Activated naive CD8-positive, alpha-beta T cell treated with anti-CD3 and anti-CD28 coated beads, Interleukin-2, amount 50 U/mL, for 24 hours (primary cell): ENCODE measurements around the gene C11orf58.
A peak's percentile ranks its signal among the peaks of the same experiment; 100 is the strongest.

Experiments used
- ATAC-seq: fragments of 150-1000 bp; cut with Tn5 transposase; one replicate; pipeline ENCODE4 v1.10.0; 2021
- DNase-seq: peaks from one replicate; pipeline ENCODE4 v3.0.0; 2021
- H3K27ac Mint-ChIP-seq: one replicate; pipeline ENCODE4 v1.8.0; 2021; ENCODE audit warnings: mild to moderate bottlenecking, mixed read lengths
- H3K27me3 Mint-ChIP-seq: one replicate; pipeline ENCODE4 v1.8.0; 2021; ENCODE audit warnings: mixed read lengths
- H3K36me3 Mint-ChIP-seq: one replicate; pipeline ENCODE4 v1.8.0; 2021; ENCODE audit warnings: low read depth, mixed read lengths
- H3K4me1 Mint-ChIP-seq: one replicate; pipeline ENCODE4 v1.8.0; 2021; ENCODE audit warnings: mixed read lengths
- H3K4me3 Mint-ChIP-seq: one replicate; pipeline ENCODE4 v1.8.0; 2021; ENCODE audit warnings: mild to moderate bottlenecking, moderate library complexity, mixed read lengths
- H3K9me3 Mint-ChIP-seq: one replicate; pipeline ENCODE4 v1.8.0; 2021; ENCODE audit warnings: mixed read lengths

The C11orf58 gene

GRCh38 chr11:16738193-16738946 lies at the start of gene C11orf58:
TSS of gene C11orf58 (plus strand) at chr11:16738647. CDS start at chr11:16738779, 132 bp downstream.
- ATAC-seq (peak; percentile 98), DNase-seq (peak; percentile 90)
- Mint-ChIP-seq H3K4me1 (peaks cover 22% of the 10 kb centered on the region), H3K36me3 (peaks cover 17% of the 10 kb centered on the region), H3K9me3 (no peaks in the 10 kb centered on the region), H3K4me3 (no peak within 1 kb of the TSS), H3K27me3 (peaks cover 1% of the 10 kb centered on the region), H3K27ac (no peak within 1 kb of the TSS)

- ATAC-seq (no peak), DNase-seq (no peak)
- Mint-ChIP-seq H3K27ac (no peak overlapping the region), H3K4me3 (no peak overlapping the region), H3K4me1 (no peaks in the 10 kb centered on the region), H3K9me3 (no peaks in the 10 kb centered on the region), H3K36me3 (no peaks in the 10 kb centered on the region), H3K27me3 (peaks cover 4% of the 10 kb centered on the region)
Observed at GRCh38 chr11:16690086-16690485, 48.4 kb upstream of the C11orf58 start.

- no peaks in the 10 kb centered on the region for H3K36me3 Mint-ChIP-seq
Observed at GRCh38 chr11:16703795-16704194, 34.7 kb upstream of the C11orf58 start.

GRCh38 chr11:16713594-16713993 lies 24.9 kb upstream of the C11orf58 start:
- no peak overlapping the region for H3K27ac Mint-ChIP-seq
- no peak for ATAC-seq

More at GRCh38 chr11:16703795-16704194, 34.7 kb upstream of the C11orf58 start:
- DNase-seq (no peak), ATAC-seq (no peak)
- no peak overlapping the region for H3K27ac Mint-ChIP-seq
- no peak overlapping the region for H3K4me3 Mint-ChIP-seq
- no peaks in the 10 kb centered on the region for H3K9me3 Mint-ChIP-seq
- H3K4me1 Mint-ChIP-seq, result no peaks in the 10 kb centered on the region
- H3K27me3 Mint-ChIP-seq, result peaks cover 3% of the 10 kb centered on the region

GRCh38 chr11:16722581-16723344 lies 15.7 kb upstream of the C11orf58 start:
- Mint-ChIP-seq H3K27me3 (peaks cover 3% of the 10 kb centered on the region), H3K36me3 (no peaks in the 10 kb centered on the region), H3K9me3 (peaks cover 7% of the 10 kb centered on the region), H3K27ac (no peak overlapping the region), H3K4me3 (no peak overlapping the region), H3K4me1 (no peaks in the 10 kb centered on the region)
- ATAC-seq (no peak), DNase-seq (no peak)

More at GRCh38 chr11:16713594-16713993, 24.9 kb upstream of the C11orf58 start:
- H3K36me3 Mint-ChIP-seq, result no peaks in the 10 kb centered on the region
- H3K4me3 Mint-ChIP-seq, result no peak overlapping the region
- DNase-seq, result no peak
- peaks cover 11% of the 10 kb centered on the region for H3K27me3 Mint-ChIP-seq
- H3K4me1 Mint-ChIP-seq, result no peaks in the 10 kb centered on the region
- no peaks in the 10 kb centered on the region for H3K9me3 Mint-ChIP-seq

- H3K27ac Mint-ChIP-seq, result no peak overlapping the region
- no peak overlapping the region for H3K4me3 Mint-ChIP-seq
- no peaks in the 10 kb centered on the region for H3K4me1 Mint-ChIP-seq
- H3K9me3 Mint-ChIP-seq, result peaks cover 6% of the 10 kb centered on the region
- H3K27me3 Mint-ChIP-seq, result peaks cover 3% of the 10 kb centered on the region
- no peak for ATAC-seq
- no peak for DNase-seq
- peaks cover under 1% of the 10 kb centered on the region for H3K36me3 Mint-ChIP-seq
Observed at GRCh38 chr11:16727806-16728205, 10.6 kb upstream of the C11orf58 start.

- DNase-seq, result no peak
- peaks cover 15% of the 10 kb centered on the region for H3K36me3 Mint-ChIP-seq
- H3K9me3 Mint-ChIP-seq, result peaks cover 2% of the 10 kb centered on the region
- no peak overlapping the region for H3K27ac Mint-ChIP-seq
- peaks cover 1% of the 10 kb centered on the region for H3K27me3 Mint-ChIP-seq
- peaks cover 18% of the 10 kb centered on the region for H3K4me1 Mint-ChIP-seq
- H3K4me3 Mint-ChIP-seq, result no peak overlapping the region
- ATAC-seq, result no peak
Observed at GRCh38 chr11:16737818-16738192, 642 bp upstream of the C11orf58 start.

- Mint-ChIP-seq H3K4me3 (no peak overlapping the region), H3K4me1 (peaks cover 29% of the 10 kb centered on the region), H3K9me3 (no peaks in the 10 kb centered on the region), H3K27me3 (peaks cover 1% of the 10 kb centered on the region), H3K27ac (no peak overlapping the region), H3K36me3 (peaks cover 19% of the 10 kb centered on the region)
- DNase-seq (no peak), ATAC-seq (peak; percentile 22)
Observed at GRCh38 chr11:16738947-16739815, 734 bp downstream of the C11orf58 start.

GRCh38 chr11:16741473-16741872 lies 3.0 kb downstream of the C11orf58 start:
- Mint-ChIP-seq H3K4me1 (peaks cover 49% of the 10 kb centered on the region), H3K27me3 (no peaks in the 10 kb centered on the region), H3K36me3 (peaks cover 37% of the 10 kb centered on the region), H3K9me3 (no peaks in the 10 kb centered on the region), H3K27ac (peak overlapping the region; percentile 59), H3K4me3 (no peak overlapping the region)
- no peak for ATAC-seq
- no peak for DNase-seq

- Mint-ChIP-seq H3K27me3 (no peaks in the 10 kb centered on the region), H3K4me3 (no peak overlapping the region), H3K9me3 (no peaks in the 10 kb centered on the region), H3K4me1 (peaks cover 47% of the 10 kb centered on the region), H3K27ac (peak overlapping the region; percentile 37), H3K36me3 (peaks cover 50% of the 10 kb centered on the region)
- no peak for ATAC-seq
- no peak for DNase-seq
Observed at GRCh38 chr11:16743478-16743877, 5.0 kb downstream of the C11orf58 start.

- peaks cover 51% of the 10 kb centered on the region for H3K4me1 Mint-ChIP-seq
- peaks cover 56% of the 10 kb centered on the region for H3K36me3 Mint-ChIP-seq
- no peak for ATAC-seq
- DNase-seq, result no peak
- H3K27ac Mint-ChIP-seq, result no peak overlapping the region
- no peaks in the 10 kb centered on the region for H3K9me3 Mint-ChIP-seq
- H3K4me3 Mint-ChIP-seq, result peak overlapping the region; percentile 26
- H3K27me3 Mint-ChIP-seq, result no peaks in the 10 kb centered on the region
Observed at GRCh38 chr11:16744128-16744725, 5.8 kb downstream of the C11orf58 start.

GRCh38 chr11:16745950-16746605 lies 7.6 kb downstream of the C11orf58 start:
- H3K27ac Mint-ChIP-seq, result peak overlapping the region; percentile 22
- peaks cover 73% of the 10 kb centered on the region for H3K36me3 Mint-ChIP-seq
- no peaks in the 10 kb centered on the region for H3K27me3 Mint-ChIP-seq
- ATAC-seq, result no peak
- no peak for DNase-seq
- H3K9me3 Mint-ChIP-seq, result no peaks in the 10 kb centered on the region
- peaks cover 67% of the 10 kb centered on the region for H3K4me1 Mint-ChIP-seq
- H3K4me3 Mint-ChIP-seq, result no peak overlapping the region

GRCh38 chr11:16749092-16749491 lies 10.6 kb downstream of the C11orf58 start:
- Mint-ChIP-seq H3K27me3 (no peaks in the 10 kb centered on the region), H3K27ac (peak overlapping the region; percentile 61), H3K36me3 (peaks cover 75% of the 10 kb centered on the region), H3K9me3 (no peaks in the 10 kb centered on the region), H3K4me1 (peaks cover 50% of the 10 kb centered on the region), H3K4me3 (peak overlapping the region; percentile 23)
- no peak for DNase-seq
- ATAC-seq, result no peak
